Putamen (tissue), 1 donor: Measurements from ENCODE around the gene AK5.

Source experiments
- DNase-seq: peaks from one replicate; pipeline ENCODE4 v3.0.0-alpha.2; 2016; ENCODE audit warnings: low spot score

AK5 gene

GRCh38 chr1:77350012-77350770, 68.4 kb downstream of the AK5 start:
- no peak for DNase-seq

GRCh38 chr1:77354536-77354935, 72.7 kb downstream of the AK5 start:
- no peak for DNase-seq

GRCh38 chr1:77355010-77355409, 73.2 kb downstream of the AK5 start:
- DNase-seq: no peak

GRCh38 chr1:77356136-77356535, 74.3 kb downstream of the AK5 start:
- DNase-seq: no peak

- no peak for DNase-seq
These were observed 78.4 kb downstream of the AK5 start for GRCh38 chr1:77360256-77360655.

GRCh38 chr1:77361621-77362020, 79.8 kb downstream of the AK5 start:
- no peak for DNase-seq

- no peak for DNase-seq
These were observed 88.3 kb downstream of the AK5 start for GRCh38 chr1:77370161-77370560.

- no peak for DNase-seq
These were observed 88.9 kb downstream of the AK5 start for GRCh38 chr1:77370583-77371306.

- no peak for DNase-seq
These were observed 89.6 kb downstream of the AK5 start for GRCh38 chr1:77371396-77371795.

- DNase-seq: no peak
These were observed 91.9 kb downstream of the AK5 start for GRCh38 chr1:77373702-77374101.

GRCh38 chr1:77375541-77375940, 93.7 kb downstream of the AK5 start:
- no peak for DNase-seq

- DNase-seq: no peak
These were observed 94.2 kb downstream of the AK5 start for GRCh38 chr1:77375990-77376389.

GRCh38 chr1:77378723-77379535, 97.1 kb downstream of the AK5 start:
- no peak for DNase-seq

- DNase-seq: no peak
These were observed 100.5 kb downstream of the AK5 start for GRCh38 chr1:77382366-77382765.

- no peak for DNase-seq
These were observed 101.4 kb downstream of the AK5 start for GRCh38 chr1:77383236-77383635.

GRCh38 chr1:77385551-77385950, 103.7 kb downstream of the AK5 start:
- DNase-seq: no peak

- no peak for DNase-seq
These were observed 104.5 kb downstream of the AK5 start for GRCh38 chr1:77386276-77386675.

- DNase-seq: no peak
These were observed 105.7 kb downstream of the AK5 start for GRCh38 chr1:77387553-77387952.

GRCh38 chr1:77388661-77389060, 106.8 kb downstream of the AK5 start:
- no peak for DNase-seq

- DNase-seq: no peak
These were observed 110.7 kb downstream of the AK5 start for GRCh38 chr1:77392486-77392885.

GRCh38 chr1:77394166-77394565, 112.3 kb downstream of the AK5 start:
- DNase-seq: no peak

GRCh38 chr1:77395051-77395450, 113.2 kb downstream of the AK5 start:
- peak; percentile 90 for DNase-seq

- DNase-seq: no peak
These were observed 116.3 kb downstream of the AK5 start for GRCh38 chr1:77398152-77398551.
